Gastrocnemius medialis (tissue), 4 donors: ENCODE measurements around the gene TALDO1.

Experiments
- CTCF ChIP-seq, 5 experiments: fragments of 450-650 bp in 3 of 5; fragments of 200-600 bp in 2 of 5; sonication (generic) in 2 of 5; IDR thresholded peaks in 4 of 5; conservative IDR thresholded peaks in 1 of 5; 1 replicate in 4 of 5; 2 replicates in 1 of 5; pipeline ENCODE4 v1.5.1; 2016 to 2019; ENCODE audit warnings: antibody characterized with exemption in 5 of 5, mild to moderate bottlenecking in 3 of 5, moderate library complexity in 3 of 5
- POLR2A ChIP-seq, 2 donors: fragments of 450-650 bp; IDR thresholded peaks; one replicate each; pipeline ENCODE4 v1.6.1; 2017; ENCODE audit warnings: antibody characterized with exemption in 2 of 2, mild to moderate bottlenecking in 2 of 2, moderate library complexity in 2 of 2

- TF ChIP-seq CTCF (IDR thresholded peaks at IDR 0.05 in 4 of 5, conservative IDR thresholded peaks at IDR 0.05 in 1 of 5) (no peak), POLR2A (IDR thresholded peaks at IDR 0.05) (no peak)
Observed at GRCh38 chr11:767238-767637, 20.0 kb downstream of the TALDO1 start.
